PFSK-1 (cell line): ENCODE measurements around the gene MAGEE1.

Experiments used
- FOXP2 ChIP-seq: optimal IDR thresholded peaks from 2 replicates; pipeline ENCODE3; 2011; ENCODE audit warnings: borderline replicate concordance, control low read depth, inconsistent platforms; ENCODE audit not compliant: insufficient read depth; ENCODE audit errors: extremely low read length, extremely low read depth
- POLR2AphosphoS5 ChIP-seq: IDR thresholded peaks from 2 replicates; pipeline ENCODE4 v1.6.1; 2012; ENCODE audit warnings: low read depth, mild to moderate bottlenecking, control low read depth, low read length, moderate library complexity
- SIN3A ChIP-seq: IDR thresholded peaks from 2 replicates; pipeline ENCODE4 v1.6.1; 2012; ENCODE audit warnings: mild to moderate bottlenecking, low read length, moderate library complexity, borderline replicate concordance; ENCODE audit not compliant: insufficient read depth
- TAF1 ChIP-seq: IDR thresholded peaks from 2 replicates; pipeline ENCODE4 v1.6.1; 2012; ENCODE audit warnings: low read length, control low read depth, borderline replicate concordance; ENCODE audit not compliant: insufficient read depth
- TF ChIP-seq, protein P1 (sequence below), 2 experiments: IDR thresholded peaks; 2 replicates each; pipeline versions ENCODE4 v1.6.1 to v1.8.0; 2011 to 2012; ENCODE audit warnings: low read depth in 2 of 2, low read length in 2 of 2, control low read depth in 1 of 2, inconsistent platforms in 1 of 2, mild to moderate bottlenecking in 1 of 2, moderate library complexity in 1 of 2; ENCODE audit not compliant: insufficient read depth in 1 of 2

DNA sequence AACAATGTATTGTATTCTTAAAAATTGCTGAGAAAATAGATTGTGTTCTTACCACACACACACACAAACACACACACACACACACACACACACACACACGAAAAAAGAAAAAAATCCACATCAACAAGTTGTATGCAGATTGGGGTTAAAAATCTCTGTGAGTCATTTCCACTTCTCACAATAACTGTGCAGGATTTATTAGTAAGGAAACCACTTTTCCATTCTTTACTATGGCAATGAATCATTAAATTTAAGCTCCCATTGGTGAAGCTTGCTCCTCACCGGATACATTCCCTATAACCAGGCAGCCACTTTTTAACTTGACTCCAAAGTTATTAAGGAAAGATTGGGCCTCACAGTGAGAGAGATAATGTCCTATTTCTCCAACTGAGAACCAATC lies 19.7 kb upstream of the MAGEE1 start:
- no peak for TF ChIP-seq POLR2AphosphoS5
- TF ChIP-seq, protein P1, sequence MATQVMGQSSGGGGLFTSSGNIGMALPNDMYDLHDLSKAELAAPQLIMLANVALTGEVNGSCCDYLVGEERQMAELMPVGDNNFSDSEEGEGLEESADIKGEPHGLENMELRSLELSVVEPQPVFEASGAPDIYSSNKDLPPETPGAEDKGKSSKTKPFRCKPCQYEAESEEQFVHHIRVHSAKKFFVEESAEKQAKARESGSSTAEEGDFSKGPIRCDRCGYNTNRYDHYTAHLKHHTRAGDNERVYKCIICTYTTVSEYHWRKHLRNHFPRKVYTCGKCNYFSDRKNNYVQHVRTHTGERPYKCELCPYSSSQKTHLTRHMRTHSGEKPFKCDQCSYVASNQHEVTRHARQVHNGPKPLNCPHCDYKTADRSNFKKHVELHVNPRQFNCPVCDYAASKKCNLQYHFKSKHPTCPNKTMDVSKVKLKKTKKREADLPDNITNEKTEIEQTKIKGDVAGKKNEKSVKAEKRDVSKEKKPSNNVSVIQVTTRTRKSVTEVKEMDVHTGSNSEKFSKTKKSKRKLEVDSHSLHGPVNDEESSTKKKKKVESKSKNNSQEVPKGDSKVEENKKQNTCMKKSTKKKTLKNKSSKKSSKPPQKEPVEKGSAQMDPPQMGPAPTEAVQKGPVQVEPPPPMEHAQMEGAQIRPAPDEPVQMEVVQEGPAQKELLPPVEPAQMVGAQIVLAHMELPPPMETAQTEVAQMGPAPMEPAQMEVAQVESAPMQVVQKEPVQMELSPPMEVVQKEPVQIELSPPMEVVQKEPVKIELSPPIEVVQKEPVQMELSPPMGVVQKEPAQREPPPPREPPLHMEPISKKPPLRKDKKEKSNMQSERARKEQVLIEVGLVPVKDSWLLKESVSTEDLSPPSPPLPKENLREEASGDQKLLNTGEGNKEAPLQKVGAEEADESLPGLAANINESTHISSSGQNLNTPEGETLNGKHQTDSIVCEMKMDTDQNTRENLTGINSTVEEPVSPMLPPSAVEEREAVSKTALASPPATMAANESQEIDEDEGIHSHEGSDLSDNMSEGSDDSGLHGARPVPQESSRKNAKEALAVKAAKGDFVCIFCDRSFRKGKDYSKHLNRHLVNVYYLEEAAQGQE (IDR thresholded peaks at IDR 0.05; ENCODE audit: insufficient read depth in 1 of 2, low read depth in 2 of 2, low read length in 2 of 2), result no peak
- no peak for TF ChIP-seq TAF1
- TF ChIP-seq SIN3A, result no peak
- TF ChIP-seq FOXP2, result no peak
